T follicular helper cell (primary cell): ENCODE data around the gene CAB39.

Experiments
- DNase-seq: peaks from one replicate; pipeline ENCODE4 v3.0.0-alpha.2; 2020; ENCODE audit warnings: low read depth

CAB39 gene

DNA sequence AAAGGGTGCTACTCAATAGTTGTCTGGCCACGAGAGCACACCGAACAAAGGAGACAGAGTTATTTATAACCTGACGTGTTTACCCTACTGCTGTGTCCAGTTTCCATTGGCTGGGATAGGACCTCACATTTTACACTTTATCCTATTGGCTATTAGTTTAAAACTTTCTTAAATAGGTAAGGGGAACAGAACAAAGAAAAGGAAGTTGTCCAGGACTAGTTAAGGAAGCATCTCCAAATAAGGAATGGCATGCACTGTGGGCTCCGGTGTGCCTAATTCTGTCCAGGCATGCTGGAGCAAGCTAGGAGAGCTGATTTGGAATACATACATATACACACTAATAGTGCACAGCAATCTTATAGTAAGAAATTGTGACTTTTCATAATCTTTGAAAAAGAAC is 72.2 kb downstream of the CAB39 start:
- DNase-seq: no peak

DNA sequence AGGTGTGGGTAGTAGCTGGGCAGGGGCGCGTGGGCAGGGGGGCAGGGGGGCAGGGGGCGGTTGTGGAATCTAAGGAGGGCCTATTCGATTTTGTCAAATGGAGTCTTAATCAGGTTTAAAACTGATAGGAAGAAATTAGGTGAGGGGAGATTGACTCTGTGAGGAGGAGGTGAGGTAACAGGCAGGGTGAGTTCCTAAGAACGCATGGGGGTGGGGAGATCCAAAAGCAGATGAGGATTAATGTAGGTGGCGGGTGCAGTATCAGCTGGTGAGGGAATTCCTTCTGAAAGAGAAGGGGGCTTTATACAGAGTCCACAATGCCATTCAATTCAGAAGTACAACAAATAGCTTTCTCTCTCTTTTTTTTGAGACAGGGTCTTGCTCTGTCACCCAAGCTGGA is 72.7 kb downstream of the CAB39 start:
- no peak for DNase-seq

DNA sequence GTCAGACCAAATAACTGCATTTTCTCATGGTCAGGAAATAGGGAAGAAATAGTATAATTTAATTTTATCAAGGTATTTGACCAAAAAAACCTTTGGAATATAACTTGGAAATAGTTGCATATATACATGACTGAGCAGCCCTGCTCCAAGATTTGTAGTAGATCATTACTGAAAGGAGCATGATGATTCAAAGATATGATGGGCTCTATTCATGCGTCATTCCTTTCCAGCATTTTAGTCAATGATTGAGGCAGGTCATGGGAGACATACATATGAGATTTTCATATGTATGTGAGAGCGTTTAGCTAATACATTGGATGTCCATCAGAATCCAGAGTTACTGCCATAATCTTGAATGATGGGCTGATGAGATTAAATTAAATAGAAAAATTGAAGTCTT is 74.5 kb downstream of the CAB39 start:
- no peak for DNase-seq

DNA sequence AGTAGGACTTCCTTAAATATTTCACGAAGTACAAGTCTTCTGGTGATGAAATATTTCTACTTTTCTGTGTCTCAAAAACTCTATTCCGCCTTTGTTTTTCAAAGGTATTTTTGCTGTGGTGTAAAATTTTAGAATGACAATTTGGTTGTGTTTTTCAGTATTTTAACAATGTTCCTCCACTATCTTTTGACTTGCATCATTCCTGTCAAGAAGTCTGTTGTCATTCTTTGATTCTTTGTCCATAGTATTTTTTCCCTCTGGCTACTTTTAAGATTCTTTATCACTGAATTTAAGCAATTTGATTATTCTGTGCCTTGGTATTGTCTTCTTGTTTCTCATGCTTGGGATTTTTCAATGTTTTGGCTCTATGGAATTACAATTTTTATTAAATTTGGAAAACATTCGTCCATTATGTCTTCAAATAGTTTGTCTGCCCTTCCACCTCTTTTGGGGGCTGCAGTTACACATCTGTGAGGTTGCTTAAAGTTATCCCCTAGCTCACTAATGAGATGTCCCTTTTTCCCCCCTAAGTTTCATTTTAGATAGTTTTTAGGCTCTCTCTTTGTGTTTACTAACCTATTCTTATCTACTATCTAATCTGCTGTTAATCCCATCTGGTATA is 76.0 kb downstream of the CAB39 start:
- DNase-seq: no peak

DNA sequence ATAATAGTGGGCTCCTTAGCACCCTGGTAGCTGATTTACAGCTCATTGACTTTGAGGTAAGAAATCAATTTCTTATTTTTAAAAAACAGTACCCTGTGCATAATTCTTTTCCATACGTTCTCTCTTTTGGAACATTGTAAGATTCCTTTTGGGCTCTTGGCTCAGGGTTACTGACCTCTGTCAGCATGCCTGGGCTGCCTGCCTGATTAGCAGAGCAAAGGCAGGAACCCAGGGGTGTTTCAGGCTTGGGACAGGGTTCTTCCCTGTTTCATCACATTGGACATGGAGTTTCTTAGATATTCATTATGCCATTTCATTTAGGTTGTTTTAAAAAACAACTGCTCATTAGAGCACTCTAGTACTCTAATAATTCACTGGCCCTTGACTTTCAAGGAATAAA is 78.3 kb downstream of the CAB39 start:
- no peak for DNase-seq

DNA sequence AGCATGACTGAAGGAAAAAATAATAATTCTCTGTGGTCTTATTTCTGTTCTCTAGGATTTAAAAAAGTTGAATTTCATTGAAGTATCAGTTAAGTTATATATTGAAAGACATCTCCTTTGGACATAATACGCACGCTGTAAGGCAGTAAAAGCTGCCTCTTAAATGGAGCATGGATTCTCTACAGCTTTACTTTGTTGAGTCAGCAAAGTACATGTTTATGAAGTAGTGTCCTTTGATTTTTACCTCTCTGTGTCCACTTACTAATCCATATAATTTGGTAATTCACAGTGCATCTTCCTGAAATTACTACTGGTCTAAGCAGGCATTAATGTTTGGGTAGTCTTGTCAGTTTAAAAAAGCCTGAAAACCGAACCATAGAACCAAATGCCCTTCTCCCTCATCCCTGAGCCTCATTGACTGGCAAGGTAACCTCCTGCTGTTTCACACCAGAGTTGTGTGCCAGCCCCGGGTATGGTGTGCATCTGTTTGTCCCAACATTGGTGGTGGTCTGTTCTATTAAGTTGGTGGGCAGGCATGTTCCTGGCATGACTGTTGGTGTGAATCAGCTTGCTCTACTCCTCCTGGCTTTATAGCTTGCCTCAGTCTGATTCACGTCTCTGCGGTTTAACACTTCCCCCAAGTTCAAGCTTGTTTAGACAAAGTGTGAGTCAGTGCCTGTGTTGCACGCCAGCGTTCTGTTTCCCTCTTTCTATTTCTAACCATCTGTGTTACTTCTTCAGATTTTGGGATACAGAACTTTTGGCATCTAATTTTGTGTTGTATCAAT is 81.1 kb downstream of the CAB39 start:
- DNase-seq: peak; percentile 42

DNA sequence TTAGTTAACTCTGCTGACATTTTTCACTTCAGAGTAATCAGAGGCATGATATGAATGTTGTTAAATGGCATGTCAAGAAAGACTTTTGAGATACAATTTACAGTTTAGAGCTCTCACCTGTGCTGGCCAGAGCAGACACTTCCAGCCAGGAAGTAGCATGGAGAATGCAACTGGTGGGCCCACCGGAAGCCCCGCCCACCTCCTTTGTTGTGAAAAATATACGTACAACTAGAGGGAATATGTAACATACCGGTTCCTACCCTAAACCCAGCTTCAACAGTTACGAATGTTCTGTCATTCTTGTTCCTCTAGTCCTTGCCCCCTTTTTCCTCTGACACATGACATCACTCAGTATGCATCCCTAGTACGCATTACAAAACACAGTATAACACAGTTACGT is 81.9 kb downstream of the CAB39 start:
- peak; percentile 24 for DNase-seq

DNA sequence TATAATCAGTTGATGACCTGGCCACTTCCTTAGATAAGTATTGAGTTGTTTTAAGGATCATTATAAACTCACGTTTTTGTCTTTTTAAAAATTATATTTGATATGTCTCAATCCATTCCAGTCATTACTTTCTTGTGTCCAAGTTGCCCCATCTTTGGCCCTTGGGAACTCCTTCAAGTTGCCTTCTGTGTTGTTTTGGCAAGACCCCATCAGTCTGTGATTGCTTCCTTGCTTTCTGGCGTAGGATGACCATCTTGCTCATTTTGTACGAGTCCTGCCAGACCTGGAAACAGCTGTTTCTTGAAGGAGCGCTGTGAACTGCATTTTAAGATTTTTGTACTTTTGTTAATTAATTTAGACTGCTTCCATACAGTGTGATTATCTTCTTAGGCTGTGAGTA is 83.2 kb downstream of the CAB39 start:
- no peak for DNase-seq

DNA sequence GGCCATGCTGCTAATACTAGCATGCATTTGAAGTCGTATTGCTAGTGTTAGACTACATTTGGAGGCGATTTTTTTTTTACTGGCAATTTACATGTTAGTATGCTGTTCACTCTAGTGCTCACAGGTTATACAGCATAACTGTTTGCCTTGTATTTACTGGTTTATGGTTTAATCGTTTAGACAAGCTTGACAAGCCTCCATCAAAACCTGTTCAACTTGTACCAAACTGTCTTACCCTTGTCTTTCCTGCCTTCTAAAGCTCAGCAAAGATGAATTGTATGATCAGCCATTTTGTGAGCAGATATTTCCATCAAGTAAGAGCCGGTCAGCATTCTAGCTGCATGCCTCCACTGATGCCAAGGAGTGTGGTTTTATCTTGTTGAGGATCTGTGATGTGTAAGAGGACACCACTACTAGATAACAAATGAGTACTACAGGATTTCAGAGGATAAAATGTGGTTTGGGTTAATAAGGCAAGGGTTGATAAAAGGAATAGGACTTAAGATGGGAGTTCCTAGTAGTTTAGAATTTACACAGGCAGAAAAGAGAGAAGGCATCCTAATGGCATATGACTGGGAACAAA is 83.7 kb downstream of the CAB39 start:
- no peak for DNase-seq

DNA sequence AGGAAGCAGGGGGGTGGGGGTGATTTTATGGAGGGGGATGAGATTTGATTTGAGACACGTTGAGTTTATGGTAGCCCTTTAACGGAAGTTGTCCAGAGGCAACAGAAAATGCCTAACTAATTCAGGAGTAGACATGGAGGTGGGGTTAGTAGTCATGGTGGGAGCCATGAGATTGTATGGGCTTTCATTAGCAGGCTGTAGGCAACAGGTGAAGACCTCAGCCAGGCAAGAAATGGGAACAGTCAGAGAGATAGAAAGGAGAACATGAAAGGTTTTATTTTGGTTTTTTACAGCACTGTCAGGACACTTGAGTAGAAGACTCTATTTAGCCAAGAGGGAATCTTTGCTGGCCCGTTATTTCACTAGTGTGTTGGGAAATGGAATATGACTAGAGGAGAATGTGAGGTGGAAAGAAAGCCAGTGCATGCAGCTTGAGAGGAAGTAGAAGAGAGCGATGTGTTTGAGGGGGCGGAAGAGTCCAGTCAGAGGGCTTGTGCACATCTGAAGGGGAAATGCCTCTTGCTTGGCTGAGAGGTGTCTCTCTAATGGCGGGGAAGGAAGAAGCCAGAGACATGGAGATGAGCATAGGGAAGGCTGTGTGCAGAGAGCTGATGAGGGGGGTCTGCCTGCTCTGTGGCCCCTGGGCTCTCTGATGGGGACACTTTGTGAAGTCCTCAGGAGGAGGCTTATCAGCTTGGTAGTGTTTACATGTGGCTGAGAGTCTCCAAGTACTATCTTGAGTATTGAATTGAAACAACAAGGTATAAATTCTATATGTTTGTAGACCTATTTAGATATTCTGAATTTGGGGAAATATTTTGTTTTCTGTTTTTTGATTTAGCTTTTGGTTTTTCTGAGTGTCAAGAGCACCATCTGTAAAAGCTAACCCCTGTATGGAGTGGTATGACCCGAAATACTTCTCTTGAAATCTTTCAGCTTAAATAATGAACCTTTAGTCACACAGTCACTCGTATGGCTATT is 85.2 kb downstream of the CAB39 start:
- DNase-seq: no peak

DNA sequence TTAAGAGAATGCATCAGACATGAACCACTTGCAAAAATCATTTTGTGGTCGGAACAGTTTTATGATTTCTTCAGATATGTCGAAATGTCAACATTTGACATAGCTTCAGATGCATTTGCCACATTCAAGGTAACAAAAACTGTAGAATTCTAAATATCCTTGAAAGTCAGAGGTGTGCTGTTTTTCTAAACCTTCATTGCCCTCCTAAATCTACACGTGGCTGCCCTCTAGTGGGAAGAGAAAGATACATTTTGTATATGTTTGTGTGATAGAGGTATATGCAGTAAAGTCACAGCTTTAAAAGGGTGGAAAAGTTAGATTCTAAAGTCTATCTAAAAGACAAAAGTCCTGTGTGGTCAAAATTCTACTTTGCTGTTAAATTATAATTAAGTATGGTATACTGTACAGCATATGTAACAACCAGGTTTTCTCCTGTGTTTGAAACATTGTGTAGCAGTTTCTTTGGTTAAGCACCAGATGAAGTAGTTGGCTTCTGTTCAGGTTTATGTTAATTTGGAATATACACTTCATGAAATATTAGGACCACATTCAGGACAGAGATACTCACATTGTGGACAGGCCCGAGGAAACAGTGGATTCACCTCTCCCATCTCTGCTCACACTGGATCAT is 86.2 kb downstream of the CAB39 start:
- peak; percentile 18 for DNase-seq

DNA sequence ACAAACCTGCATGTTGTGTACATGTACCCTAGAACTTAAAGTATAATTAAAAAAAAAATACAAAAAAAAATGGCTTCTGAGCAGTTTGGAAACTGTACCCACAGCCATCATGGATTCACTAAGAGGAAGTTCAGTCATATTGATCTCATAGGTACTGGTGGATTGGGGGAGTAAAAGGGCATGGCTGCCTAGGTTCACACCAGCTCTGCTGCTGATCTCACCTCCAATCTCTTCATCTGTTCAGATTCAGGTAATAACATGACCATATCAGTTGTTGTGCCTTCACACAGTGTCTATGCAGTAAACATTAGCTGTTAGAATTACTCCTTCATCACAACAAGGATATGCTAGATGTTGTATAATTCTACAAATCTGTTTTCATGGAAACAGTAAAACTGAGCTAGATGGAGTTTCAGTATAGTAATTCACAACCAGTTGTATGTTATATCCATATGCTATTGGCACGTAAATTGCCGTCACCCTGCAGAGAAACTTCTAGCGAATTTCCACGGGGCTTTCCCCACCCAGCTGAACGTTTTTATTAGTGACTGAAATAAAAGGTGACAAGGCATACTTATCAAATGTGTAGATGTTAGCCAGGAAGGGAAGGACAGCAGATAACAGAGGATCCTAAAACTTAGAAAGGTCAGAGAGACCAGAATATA is 92.8 kb downstream of the CAB39 start:
- DNase-seq: no peak

DNA sequence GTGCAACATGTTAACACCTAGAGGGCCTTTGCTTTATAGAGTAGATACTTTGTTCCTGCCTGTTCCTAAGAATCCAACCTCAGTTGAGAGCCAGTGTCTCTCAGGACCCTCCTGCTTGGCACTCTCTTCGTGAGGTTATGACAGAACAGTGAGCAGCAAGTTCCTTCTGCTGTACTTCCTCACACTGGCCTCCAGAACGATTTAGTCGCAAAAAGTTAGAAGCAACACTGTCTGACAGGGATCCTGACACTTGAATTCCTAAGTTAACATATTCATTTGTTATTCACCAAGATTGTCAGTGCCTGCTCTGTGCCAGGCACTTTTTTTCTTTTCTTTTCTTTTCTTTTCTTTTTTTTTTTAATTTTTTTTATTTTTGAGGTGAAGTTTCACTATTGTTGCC is 95.1 kb downstream of the CAB39 start:
- DNase-seq: no peak

DNA sequence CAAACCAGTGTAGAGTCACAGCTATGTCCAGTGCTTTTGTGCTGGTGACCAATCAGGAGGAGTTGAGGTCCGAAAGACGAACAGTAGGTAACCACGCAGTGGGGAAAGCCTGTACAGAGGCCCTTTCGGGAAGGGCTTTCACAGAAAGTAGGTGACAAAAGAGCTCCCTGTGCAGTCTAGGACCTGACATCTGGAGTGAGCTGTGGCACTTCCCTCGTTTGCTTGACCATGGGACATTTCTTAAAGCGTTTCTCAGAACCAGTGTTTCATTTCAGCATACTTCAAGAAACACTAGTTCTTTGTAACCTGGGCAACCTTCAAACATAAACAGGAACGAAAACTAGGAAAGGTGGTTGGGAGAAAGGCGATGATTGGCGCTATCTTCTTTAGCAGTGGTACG is 96.4 kb downstream of the CAB39 start:
- no peak for DNase-seq

DNA sequence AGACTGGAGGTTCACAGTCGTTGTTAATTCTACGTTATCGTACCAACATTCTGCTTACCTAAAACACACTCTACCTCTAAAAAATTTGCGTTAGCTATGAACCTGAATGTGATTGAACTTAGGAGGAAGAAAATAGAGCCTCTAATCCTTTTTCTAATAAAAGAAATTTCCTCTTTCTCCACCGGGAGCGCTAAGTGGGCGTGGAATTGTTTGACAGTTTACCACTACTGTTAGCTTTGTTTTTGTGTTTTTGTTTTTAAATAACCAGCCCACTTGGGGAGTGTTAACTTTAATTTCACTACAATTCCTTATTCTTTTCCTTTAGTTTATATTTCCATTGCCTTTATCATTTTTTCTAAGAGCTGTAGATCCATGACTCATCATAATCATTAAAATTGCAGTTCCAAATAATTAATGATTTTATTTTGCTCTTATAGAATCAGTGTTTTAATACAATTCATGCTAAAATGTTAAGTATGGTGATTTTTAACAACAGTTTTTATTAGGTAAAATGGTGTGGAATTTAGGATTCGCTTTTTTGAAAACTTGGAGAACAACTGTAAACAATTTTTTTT is 97.1 kb downstream of the CAB39 start:
- DNase-seq: no peak

DNA sequence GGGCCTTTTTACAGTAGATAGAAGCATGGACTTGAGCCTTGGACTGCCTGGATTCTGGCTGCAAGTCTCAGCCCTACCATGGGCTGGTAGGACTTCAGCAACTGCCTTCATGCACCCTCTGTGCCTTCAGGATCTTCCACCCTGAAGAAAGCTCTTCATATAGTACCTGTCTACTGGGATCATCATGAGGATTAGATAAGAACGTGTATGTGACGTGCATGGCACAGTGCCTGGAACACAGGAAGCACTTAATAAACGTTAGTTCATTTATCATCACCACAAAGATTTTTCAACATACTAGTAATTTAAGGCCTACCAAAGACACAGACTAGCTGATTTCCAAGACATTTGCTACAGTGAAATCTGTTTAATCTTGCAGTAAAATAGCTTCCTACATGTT is 98.9 kb downstream of the CAB39 start:
- DNase-seq: no peak

DNA sequence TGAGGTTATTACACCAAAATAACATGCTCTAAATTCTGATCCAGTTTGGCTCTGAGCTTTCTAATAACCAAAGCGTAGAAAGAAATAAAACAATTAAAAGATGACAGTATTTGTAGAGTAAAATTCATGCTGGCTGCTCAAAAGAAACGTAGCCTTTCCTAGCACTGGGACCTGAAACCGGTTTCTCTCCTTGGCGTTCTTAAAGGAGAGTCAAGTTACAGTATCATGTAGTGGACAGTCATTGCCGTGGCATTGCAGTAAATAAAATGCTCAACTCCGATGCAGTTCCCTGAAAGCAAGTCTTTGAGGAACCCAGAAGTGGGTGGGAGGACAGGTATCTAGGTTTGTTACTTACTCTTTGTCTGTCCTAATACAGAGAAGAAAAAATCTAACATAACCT is 99.4 kb downstream of the CAB39 start:
- DNase-seq: no peak

DNA sequence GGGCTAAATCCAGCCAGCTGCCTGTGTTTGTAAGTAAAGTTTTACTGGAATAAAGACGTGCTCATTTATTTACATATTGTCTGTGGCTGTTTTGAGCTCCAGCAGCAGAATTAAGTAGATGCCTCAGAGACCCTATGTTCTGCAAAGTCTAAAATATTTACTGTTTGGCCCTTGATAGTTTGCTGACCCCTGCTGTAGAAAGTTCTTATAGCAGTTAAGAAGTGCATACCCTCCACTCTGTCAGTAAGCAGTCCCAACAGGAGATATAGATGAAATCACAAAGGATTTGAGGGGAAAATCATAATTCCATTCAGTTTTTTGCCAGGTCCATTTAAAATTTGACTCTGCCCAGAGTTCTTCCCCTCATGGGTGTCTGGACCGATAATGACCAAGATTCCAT is 102.0 kb downstream of the CAB39 start:
- DNase-seq: no peak

DNA sequence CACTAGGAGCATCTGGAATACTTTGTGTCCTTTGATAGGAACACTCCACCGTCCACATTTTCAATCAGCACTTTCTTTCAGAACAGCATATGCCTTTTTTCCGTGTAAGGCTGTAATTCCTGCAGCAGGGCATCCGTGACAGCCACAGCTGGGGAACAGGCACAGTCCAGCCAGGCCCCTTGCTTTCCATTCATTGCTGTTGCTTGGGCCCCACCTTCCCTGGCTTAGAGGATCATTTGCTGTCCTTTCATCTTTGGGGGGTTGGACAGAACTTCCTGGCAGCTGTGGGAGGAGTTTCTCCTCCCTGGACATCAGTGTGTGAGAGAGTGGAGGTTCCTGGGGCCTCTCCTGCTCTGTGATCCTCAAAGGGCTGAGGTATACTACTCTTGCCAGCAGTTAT is 102.4 kb downstream of the CAB39 start:
- no peak for DNase-seq

DNA sequence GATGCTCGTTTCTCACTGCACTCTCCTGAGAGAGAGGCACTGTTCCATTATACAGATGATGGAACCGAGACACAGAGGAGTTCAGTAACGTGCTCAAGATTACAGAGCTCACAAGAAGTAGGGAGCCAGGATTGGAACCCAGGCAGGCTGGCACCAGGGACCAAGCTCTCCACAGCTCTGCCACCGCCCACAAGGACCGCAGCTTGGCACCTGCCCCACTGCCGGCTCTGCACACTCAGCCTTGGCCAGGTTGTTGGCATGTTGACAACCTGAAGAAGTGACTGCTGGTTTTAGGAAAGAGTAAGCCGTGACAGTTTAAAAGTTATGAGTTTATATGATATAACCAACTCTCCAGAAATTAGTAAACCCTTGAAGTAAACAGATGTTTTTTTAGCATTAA is 104.1 kb downstream of the CAB39 start:
- DNase-seq: no peak

DNA sequence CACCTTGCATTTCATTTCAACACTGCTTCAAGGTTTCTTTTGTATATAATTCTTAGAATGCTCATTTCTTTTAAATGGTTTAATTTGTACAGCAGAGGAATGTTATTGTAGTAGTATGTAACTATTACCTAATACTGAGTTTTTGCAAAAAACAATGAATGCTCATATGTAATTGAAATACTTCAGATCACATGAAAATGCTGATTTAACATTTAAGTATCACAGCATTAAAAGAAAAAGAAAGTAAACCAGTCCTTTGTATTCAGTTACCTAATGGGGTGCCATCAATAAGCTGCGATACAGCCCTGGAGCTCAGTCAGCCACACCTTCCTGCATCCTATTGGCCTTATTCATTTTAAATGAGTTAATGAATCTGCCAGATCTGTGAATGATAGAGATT is 106.8 kb downstream of the CAB39 start:
- no peak for DNase-seq
